Raji (cell line): Measurements from ENCODE around the gene C10orf105.

Source experiments
- POLR2A ChIP-seq: IDR thresholded peaks from 2 replicates; pipeline ENCODE4 v1.6.1; 2011; ENCODE audit warnings: low read depth, low read length, control low read depth; ENCODE audit not compliant: insufficient read depth

C10orf105 gene

DNA sequence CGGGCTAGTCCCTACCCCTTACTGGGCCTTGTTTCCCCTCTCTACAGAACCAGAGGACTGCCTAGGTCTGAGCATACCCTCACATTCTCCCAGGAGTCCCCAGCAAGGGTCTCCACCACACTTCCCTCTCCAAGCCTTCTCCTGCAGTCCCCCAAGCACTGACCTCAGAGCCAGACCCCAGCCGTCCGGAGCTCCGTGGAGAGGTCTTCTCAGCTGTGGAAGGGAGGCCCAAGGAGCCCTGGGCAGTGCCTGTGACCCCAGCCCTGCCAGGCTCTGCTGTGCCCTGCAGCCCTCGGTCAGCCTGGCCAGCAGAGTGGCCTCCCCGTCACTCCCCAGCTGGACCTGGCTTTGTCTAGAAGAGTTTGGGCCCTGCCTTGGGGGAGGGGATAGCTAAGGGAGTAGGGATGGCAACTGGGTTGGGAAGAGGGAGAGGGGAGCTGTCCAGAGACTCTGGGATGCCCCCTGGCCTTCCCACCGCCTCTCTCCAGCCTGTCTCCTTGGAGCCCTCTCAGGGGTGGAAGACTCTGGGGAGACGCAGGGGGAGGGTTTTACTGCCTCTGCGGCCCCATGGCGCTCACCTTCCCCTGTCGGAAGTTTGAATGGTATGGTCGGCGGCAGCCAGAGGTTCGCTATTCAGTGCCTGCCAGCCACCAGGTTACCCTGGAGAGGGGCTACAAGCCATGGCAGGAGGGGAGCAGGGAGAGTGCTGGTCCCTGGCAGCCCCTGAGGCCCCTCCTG lies at the start of gene C10orf105:
Gene C10orf105, minus strand, starts transcription at position 315 of the 738 bp plus-strand sequence. CDS start 3,441 bp downstream, outside the sequence.
- TF ChIP-seq POLR2A: no peak

- TF ChIP-seq POLR2A: no peak
Observed at GRCh38 chr10:71767420-71768035, 48.0 kb upstream of the C10orf105 start.

GRCh38 chr10:71766717-71767419 lies 47.3 kb upstream of the C10orf105 start:
- TF ChIP-seq POLR2A: no peak

DNA sequence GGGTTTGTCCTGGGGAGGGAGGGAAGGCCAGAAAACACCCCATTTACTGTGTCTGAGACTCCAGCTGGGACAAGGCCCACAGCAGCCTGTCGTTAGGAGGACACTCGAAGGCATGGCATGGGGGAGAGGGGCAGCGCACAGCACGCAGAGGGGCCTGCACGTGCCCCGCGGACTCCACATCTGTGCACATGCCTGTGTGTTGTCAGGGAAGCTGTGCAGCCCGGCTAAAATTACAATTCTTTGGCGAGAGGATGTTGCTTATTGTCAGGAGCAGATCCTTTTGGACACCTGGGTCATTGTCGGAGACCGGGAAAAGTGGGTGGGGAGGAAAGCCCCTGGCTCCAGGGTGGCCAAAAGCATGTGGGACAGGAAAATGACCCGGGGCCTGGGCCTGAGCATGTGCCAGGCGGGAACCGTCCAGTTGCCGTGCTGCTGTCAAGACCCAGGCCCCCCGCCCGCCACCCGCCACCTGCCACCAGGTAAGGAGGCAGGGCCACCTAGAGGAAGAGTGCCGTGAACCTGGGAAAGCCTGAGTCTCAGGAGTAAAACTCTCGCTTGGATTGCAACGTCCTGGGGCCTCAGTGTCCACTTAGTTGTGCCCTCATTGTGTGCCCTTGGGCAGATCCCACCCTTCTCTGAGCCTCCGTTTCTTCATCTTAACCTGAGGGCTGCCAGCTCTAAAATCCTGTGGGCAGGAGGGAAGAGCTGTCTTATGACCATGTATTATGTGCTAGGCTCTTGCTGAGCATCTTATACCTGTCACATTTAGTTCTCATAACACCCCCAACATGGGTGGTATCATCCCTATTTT lies 46.5 kb upstream of the C10orf105 start:
- TF ChIP-seq POLR2A: no peak

DNA sequence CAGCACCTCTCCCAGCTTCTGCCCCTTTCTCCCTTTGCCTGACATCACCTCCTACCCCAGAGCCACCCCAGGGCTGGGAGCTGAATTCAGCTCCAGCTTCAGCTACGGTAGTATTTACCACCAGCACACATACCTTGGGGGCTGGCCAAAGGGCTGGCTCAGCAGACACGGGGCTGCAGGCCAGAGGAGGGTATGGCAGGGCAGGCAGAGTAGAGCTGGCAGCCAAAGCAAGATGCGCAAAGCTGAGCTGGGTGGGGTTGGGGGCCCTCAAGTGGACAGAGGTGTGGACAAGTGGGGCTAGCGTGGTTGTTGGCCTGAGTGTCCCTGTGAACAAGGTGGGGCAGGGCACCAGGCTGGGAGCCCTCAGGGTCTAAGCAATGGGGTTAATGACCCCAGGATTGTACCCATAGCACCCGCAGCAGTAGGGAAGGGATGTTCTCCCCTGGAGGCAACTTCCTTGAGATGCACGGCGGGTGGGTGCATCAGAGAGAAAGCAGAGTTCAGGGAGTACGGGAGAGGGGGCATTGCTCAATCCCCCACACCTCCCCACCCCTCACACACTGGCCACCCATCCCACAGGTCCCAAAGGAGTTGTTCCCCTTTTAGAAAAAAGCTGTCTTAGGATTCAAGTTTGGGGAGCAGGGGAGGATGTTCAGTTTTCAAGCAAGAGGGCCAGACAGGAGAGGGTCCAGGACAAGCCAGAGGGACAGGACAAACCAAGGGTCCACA lies 45.8 kb upstream of the C10orf105 start:
- no peak for TF ChIP-seq POLR2A

GRCh38 chr10:71763352-71764127 lies 44.0 kb upstream of the C10orf105 start:
- no peak for TF ChIP-seq POLR2A

- no peak for TF ChIP-seq POLR2A
Observed at GRCh38 chr10:71762324-71762723, 42.7 kb upstream of the C10orf105 start.

DNA sequence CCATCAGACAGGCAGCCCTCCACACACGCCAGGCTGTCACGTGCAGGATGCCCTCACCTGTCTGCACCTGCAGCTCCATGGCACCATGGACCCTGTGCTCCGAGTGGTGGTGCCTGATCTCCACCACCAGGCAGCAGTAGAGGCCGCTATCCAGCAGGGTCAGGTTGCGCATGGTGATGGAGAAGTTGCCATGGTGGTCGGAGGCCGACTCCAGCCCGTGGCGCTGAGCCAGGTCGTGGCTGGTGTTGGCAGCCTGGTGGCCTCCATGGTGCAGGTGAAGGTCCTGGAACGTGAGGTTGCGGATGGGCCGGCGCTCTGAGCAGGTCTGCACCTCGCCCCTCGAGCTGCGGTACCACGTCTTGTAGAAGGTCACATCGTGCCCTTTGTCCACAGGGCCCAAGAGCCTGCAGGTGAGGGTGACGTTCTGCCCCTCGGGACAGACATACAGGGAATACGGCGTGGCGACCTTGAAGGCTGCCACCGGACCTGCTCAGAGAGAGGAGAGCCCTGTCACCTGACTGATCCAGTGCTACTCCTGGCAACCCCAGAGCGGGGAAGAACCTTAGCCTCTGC lies 42.0 kb upstream of the C10orf105 start:
- no peak for TF ChIP-seq POLR2A

- TF ChIP-seq POLR2A: no peak
Observed at GRCh38 chr10:71761105-71761511, 41.5 kb upstream of the C10orf105 start.

- TF ChIP-seq POLR2A: no peak
Observed at GRCh38 chr10:71757399-71757922, 37.9 kb upstream of the C10orf105 start.

- TF ChIP-seq POLR2A: no peak
Observed at GRCh38 chr10:71756311-71757191, 37.0 kb upstream of the C10orf105 start.

- TF ChIP-seq POLR2A: no peak
Observed at GRCh38 chr10:71755179-71755879, 35.8 kb upstream of the C10orf105 start.
